Mucosa of stomach (tissue), 1 donor: ENCODE data around the gene CACTIN.

Experiments used
- H3K27me3 ChIP-seq: one replicate; pipeline ENCODE4 v1.7.0; 2013; ENCODE audit warnings: mild to moderate bottlenecking, low read length; ENCODE audit not compliant: control insufficient read depth, insufficient read depth
- H3K36me3 ChIP-seq: one replicate; pipeline ENCODE4 v1.7.0; 2013; ENCODE audit warnings: low read length; ENCODE audit not compliant: control insufficient read depth, insufficient read depth
- H3K4me1 ChIP-seq: one replicate; pipeline ENCODE4 v1.7.0; 2013; ENCODE audit warnings: mild to moderate bottlenecking, low read length; ENCODE audit not compliant: control insufficient read depth, insufficient read depth
- H3K4me3 ChIP-seq: one replicate; pipeline ENCODE4 v1.7.0; 2013; ENCODE audit warnings: low read length
- H3K9ac ChIP-seq: one replicate; pipeline ENCODE4 v1.7.0; 2013; ENCODE audit warnings: mild to moderate bottlenecking, low read length, moderate library complexity
- H3K9me3 ChIP-seq: one replicate; pipeline ENCODE4 v1.7.0; 2013; ENCODE audit warnings: mild to moderate bottlenecking, low read length, moderate library complexity; ENCODE audit not compliant: control insufficient read depth
- donor health status: Pancreatic carcinoma.

The CACTIN gene

GRCh38 chr19:3626473-3627350 is at the start of gene CACTIN:
CACTIN (minus strand) TSS chr19:3626790; CDS start chr19:3626762, 28 bp downstream.
- H3K4me3 ChIP-seq, result peak within 1 kb of the TSS; percentile 89
- H3K27me3 ChIP-seq, result no peaks in the 10 kb centered on the region
- H3K36me3 ChIP-seq, result no peaks in the 10 kb centered on the region
- peaks cover 13% of the 10 kb centered on the region for H3K4me1 ChIP-seq
- H3K9me3 ChIP-seq, result no peaks in the 10 kb centered on the region
- H3K9ac ChIP-seq, result peak within 1 kb of the TSS; percentile 82

GRCh38 chr19:3674784-3675543 is 48.4 kb upstream of the CACTIN start:
- H3K36me3 ChIP-seq, result no peaks in the 10 kb centered on the region
- no peaks in the 10 kb centered on the region for H3K27me3 ChIP-seq
- H3K9me3 ChIP-seq, result no peaks in the 10 kb centered on the region
- H3K4me3 ChIP-seq, result no peak overlapping the region
- H3K4me1 ChIP-seq, result peaks cover 4% of the 10 kb centered on the region
- no peak overlapping the region for H3K9ac ChIP-seq

DNA sequence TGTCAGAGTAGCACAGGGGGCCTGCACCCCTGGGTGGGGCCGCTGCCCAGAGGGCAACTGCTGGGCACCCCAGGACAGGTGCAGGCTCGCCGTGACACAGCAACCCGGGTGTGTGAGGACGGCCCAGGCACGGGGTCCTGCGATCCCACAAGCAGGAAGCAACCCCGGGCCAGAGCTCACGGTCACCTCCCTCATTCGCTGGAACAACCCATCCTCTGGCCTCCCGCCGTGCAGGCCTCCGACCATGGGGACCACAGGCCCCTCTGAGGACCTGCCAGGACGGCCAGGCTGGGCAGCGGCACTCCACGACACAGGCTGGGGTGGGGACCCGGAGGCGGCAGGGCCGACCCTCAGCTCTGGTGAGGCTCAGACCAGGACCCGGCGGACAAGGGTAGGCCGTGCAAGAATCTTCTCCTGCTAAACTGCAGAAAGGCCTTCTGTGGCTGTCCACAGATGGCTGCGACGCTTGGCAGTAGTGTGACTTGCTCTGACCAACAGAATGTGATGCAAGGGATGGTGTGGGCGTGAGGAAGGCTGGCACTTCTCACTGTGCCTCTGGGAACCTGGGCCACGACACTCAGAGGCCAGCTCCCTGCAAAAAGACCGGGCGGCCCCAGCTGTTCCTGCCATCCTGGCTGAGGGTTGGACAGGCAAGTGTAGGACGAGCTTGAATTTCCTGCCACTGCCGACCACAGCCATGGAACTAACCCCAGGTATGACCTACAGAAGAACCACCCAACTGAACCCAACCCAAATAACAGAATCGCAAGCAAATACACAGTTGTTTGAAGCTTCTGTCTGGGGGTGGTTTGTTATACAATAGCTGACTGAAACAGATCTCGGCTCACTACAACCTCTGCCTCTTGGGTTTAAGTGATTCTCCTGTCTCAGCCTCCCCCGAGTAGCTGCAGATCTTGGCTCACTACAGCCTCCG is 47.2 kb upstream of the CACTIN start:
- Histone ChIP-seq H3K4me1 (peaks cover 4% of the 10 kb centered on the region), H3K27me3 (no peaks in the 10 kb centered on the region), H3K9me3 (no peaks in the 10 kb centered on the region), H3K4me3 (no peak overlapping the region), H3K9ac (no peak overlapping the region), H3K36me3 (no peaks in the 10 kb centered on the region)

DNA sequence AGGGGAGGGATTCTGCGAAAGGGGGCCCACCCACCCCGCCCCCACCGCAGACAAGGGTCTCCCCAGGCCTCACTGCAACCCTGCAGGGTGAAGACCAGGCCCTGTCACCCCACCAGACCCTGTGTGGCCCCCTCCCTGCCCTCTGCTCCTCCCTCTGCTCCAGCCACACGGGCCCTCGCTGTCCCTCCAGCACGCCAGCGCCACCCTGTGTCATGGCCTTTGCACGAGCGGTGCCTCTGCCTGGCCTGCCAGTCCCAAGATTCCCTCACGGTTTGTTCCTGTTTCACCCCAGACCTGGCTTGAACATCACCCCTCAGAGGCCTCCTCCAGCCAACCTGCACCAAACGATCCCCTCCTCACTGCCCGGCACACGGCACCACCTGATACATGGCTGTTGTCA is 46.4 kb upstream of the CACTIN start:
- Histone ChIP-seq H3K9ac (no peak overlapping the region), H3K36me3 (no peaks in the 10 kb centered on the region), H3K4me3 (no peak overlapping the region), H3K27me3 (no peaks in the 10 kb centered on the region), H3K9me3 (no peaks in the 10 kb centered on the region), H3K4me1 (peaks cover 4% of the 10 kb centered on the region)

GRCh38 chr19:3672575-3672948 is 46.0 kb upstream of the CACTIN start:
- H3K9me3 ChIP-seq, result no peaks in the 10 kb centered on the region
- H3K4me1 ChIP-seq, result peaks cover 4% of the 10 kb centered on the region
- H3K9ac ChIP-seq, result no peak overlapping the region

GRCh38 chr19:3671680-3672574 is 45.3 kb upstream of the CACTIN start:
- H3K36me3 ChIP-seq, result no peaks in the 10 kb centered on the region
- peak overlapping the region; percentile 49 for H3K9ac ChIP-seq
- H3K27me3 ChIP-seq, result no peaks in the 10 kb centered on the region
- H3K4me1 ChIP-seq, result peaks cover 4% of the 10 kb centered on the region
- no peak overlapping the region for H3K4me3 ChIP-seq
- no peaks in the 10 kb centered on the region for H3K9me3 ChIP-seq

More at GRCh38 chr19:3672575-3672948, 46.0 kb upstream of the CACTIN start:
- Histone ChIP-seq H3K36me3 (no peaks in the 10 kb centered on the region), H3K4me3 (no peak overlapping the region), H3K27me3 (no peaks in the 10 kb centered on the region)

DNA sequence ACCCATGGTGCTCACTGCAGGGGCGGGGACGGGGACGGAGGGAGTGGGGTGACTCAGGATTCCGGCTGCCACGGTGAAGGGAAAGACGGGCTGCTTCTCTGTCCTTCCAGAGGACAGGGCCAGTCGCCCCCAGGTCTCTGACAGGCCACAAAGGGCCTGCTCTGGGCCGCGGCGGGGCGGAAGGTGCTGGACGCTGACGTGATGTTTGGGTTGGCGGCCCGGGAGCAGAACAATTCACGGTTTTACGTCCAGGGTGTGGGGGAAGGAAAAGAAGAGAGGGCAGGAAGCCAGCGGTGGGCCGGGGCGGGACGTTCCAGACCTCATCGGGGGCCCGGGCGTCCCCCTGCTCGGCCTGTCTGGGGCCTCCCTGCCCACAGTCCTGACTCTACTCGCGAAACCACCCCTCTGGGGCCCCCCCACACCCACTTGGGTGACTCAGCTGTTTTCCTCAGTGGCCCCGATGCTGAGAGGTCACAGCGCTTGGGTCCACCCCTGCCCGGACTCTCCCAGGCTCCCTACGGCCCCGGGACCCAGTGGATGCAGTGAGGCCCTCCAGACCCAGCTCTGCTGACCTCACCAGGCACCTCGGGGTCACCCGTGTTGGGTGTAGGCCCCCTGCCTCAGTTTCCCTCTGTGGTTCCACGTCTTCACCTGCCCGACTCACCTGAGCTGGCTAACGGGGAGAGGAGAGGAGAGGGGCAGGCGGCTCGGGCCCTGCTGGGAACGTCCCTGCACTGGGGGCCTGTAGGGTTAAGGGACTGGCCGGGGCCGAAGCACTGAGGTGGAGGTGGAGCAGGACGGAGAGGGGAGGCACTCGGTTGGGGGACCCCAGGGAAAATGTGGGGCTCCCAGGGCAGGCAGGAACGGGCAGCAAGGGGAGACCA is 44.4 kb upstream of the CACTIN start:
- Histone ChIP-seq H3K9ac (peak overlapping the region; percentile 49), H3K27me3 (no peaks in the 10 kb centered on the region), H3K9me3 (no peaks in the 10 kb centered on the region), H3K36me3 (no peaks in the 10 kb centered on the region), H3K4me1 (peaks cover 4% of the 10 kb centered on the region), H3K4me3 (no peak overlapping the region)

GRCh38 chr19:3669947-3670795 is 43.6 kb upstream of the CACTIN start:
- H3K9me3 ChIP-seq, result no peaks in the 10 kb centered on the region
- peaks cover 4% of the 10 kb centered on the region for H3K4me1 ChIP-seq
- peak overlapping the region; percentile 49 for H3K9ac ChIP-seq
- no peak overlapping the region for H3K4me3 ChIP-seq
- no peaks in the 10 kb centered on the region for H3K36me3 ChIP-seq
- H3K27me3 ChIP-seq, result no peaks in the 10 kb centered on the region

DNA sequence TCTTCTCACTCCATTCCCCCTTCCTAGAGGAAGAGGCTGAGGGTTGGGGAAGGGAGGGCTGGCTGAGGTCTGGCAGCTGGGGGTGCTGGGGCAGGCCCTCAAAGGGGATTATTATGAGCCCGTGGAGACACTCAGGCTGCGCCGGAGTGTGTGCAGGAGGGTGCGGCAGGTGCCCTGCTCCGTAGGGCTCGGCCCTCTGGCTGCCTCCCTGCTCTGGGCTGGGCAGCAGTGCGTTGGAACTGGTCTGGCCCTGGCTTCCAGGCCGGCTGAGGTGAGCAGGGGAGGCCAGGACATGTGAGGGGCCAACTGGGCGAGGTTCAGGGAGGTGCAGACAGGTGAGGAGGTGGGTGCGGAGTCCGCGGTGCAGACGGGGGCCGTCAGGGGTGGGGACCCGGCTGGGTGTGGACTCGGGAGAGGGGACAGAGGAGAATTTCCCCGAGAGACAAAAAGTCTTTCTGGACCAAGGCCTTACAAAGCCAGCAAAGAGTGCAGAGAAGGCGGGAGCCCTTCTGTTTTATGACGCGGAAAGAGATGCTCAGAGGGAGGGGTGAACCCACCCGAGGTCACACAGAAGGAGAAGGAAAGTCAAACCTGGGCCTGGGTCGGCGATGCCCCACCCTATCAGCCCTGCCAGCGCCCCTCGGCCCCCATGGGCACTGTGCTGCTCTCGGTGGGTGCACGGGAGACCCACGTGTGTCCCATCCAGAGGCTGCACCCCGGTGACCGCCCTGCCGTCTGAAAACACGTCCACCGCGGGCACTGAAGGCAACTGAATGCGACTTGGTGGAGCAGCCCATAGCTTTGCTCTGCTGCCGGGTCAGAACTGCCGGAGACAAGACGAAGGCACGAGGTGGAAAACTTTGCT is 42.7 kb upstream of the CACTIN start:
- no peak overlapping the region for H3K4me3 ChIP-seq
- H3K9ac ChIP-seq, result peak overlapping the region; percentile 15
- no peaks in the 10 kb centered on the region for H3K36me3 ChIP-seq
- no peaks in the 10 kb centered on the region for H3K27me3 ChIP-seq
- no peaks in the 10 kb centered on the region for H3K9me3 ChIP-seq
- peaks cover 4% of the 10 kb centered on the region for H3K4me1 ChIP-seq
